Measurements from ENCODE around the gene YPEL2.

YPEL2 gene

GRCh38 chr17:59361916-59362810 lies 30.7 kb downstream of the YPEL2 start:
- Histone ChIP-seq H3K36me3 (replicated peaks in 1 of 2; ENCODE audit: control insufficient read depth in 2 of 2, insufficient read depth in 2 of 2, low read length in 2 of 2) (no peaks in the 10 kb centered on the region), H3K4ac (ENCODE audit: low read length) (no peak overlapping the region), H3K23ac (ENCODE audit: low read depth, low read length, poor library complexity) (no peak overlapping the region), H3K4me2 (ENCODE audit: insufficient read depth, low read length, poor library complexity, severe bottlenecking) (no peak overlapping the region), H2AFZ (ENCODE audit: low read length) (no peak overlapping the region), H3K27ac (replicated peaks; ENCODE audit: low read length) (no peak overlapping the region), H3K79me1 (ENCODE audit: low read depth, low read length) (no peaks in the 10 kb centered on the region), H3K9me3 (replicated peaks in 1 of 2; ENCODE audit: control insufficient read depth in 2 of 2, insufficient read depth in 1 of 2, low read depth in 1 of 2, low read length in 2 of 2) (peaks cover 0 to under 1% of the 10 kb centered on the region in 2 donors), H2BK5ac (ENCODE audit: low read length) (no peak overlapping the region), H2BK120ac (ENCODE audit: low read depth, low read length) (no peak overlapping the region), H4K91ac (ENCODE audit: low read depth, low read length, poor library complexity) (no peak overlapping the region), H2AK5ac (ENCODE audit: low read depth, low read length) (no peak overlapping the region), H4K8ac (ENCODE audit: low read depth, low read length) (no peak overlapping the region), H3K14ac (ENCODE audit: low read length) (no peak overlapping the region), H3K27me3 (ENCODE audit: control insufficient read depth in 3 of 3, insufficient read depth in 3 of 3, low read depth in 1 of 3, low read length in 3 of 3) (no peaks in the 10 kb centered on the region), H3K18ac (ENCODE audit: low read length) (no peak overlapping the region), H2BK12ac (ENCODE audit: low read length) (no peak overlapping the region), H3K9ac (ENCODE audit: low read depth, low read length, poor library complexity) (no peak overlapping the region), H3K4me3 (ENCODE audit: low read length in 2 of 2) (no peak overlapping the region), H2BK15ac (ENCODE audit: low read length) (no peak overlapping the region), H3K4me1 (ENCODE audit: control insufficient read depth in 2 of 2, insufficient read depth in 1 of 2, low read depth in 1 of 2, low read length in 2 of 2) (peaks cover 27 to 31% of the 10 kb centered on the region in 2 donors)
- DNase-seq (ENCODE audit: low spot score): no peak
- WGBS, 2 donors (ENCODE audit: extremely low coverage in 2 of 2, insufficient read length in 2 of 2, insufficient replicate concordance in 1 of 2): no CpG with 5 or more reads among the region's 7 CpGs

GRCh38 chr17:59362811-59363205 lies 31.4 kb downstream of the YPEL2 start:
- no peaks in the 10 kb centered on the region for H3K79me1 ChIP-seq (ENCODE audit: low read depth, low read length)
- no peak overlapping the region for H4K8ac ChIP-seq (ENCODE audit: low read depth, low read length)
- H2BK15ac ChIP-seq (ENCODE audit: low read length): no peak overlapping the region
- H3K36me3 ChIP-seq (replicated peaks in 1 of 2; ENCODE audit: control insufficient read depth in 2 of 2, insufficient read depth in 2 of 2, low read length in 2 of 2): no peaks in the 10 kb centered on the region
- peaks cover 33 to 37% of the 10 kb centered on the region in 2 donors for H3K4me1 ChIP-seq (ENCODE audit: control insufficient read depth in 2 of 2, insufficient read depth in 1 of 2, low read depth in 1 of 2, low read length in 2 of 2)
- no peak overlapping the region for H4K91ac ChIP-seq (ENCODE audit: low read depth, low read length, poor library complexity)
- no peak overlapping the region for H2BK5ac ChIP-seq (ENCODE audit: low read length)
- no peak overlapping the region for H2AFZ ChIP-seq (ENCODE audit: low read length)
- no peak overlapping the region for H2AK5ac ChIP-seq (ENCODE audit: low read depth, low read length)
- H2BK12ac ChIP-seq (ENCODE audit: low read length): no peak overlapping the region
- no peak overlapping the region for H3K23ac ChIP-seq (ENCODE audit: low read depth, low read length, poor library complexity)
- H3K27me3 ChIP-seq (ENCODE audit: control insufficient read depth in 3 of 3, insufficient read depth in 3 of 3, low read depth in 1 of 3, low read length in 3 of 3): no peaks in the 10 kb centered on the region
- WGBS, 2 donors (ENCODE audit: extremely low coverage in 2 of 2, insufficient read length in 2 of 2, insufficient replicate concordance in 1 of 2): no CpG with 5 or more reads among the region's 2 CpGs
- H3K9me3 ChIP-seq (replicated peaks in 1 of 2; ENCODE audit: control insufficient read depth in 2 of 2, insufficient read depth in 1 of 2, low read depth in 1 of 2, low read length in 2 of 2): no peaks in the 10 kb centered on the region
- no peak for DNase-seq (ENCODE audit: low spot score)
- no peak overlapping the region for H3K14ac ChIP-seq (ENCODE audit: low read length)
- H3K27ac ChIP-seq (replicated peaks; ENCODE audit: low read length): no peak overlapping the region
- H3K4ac ChIP-seq (ENCODE audit: low read length): no peak overlapping the region
- H3K9ac ChIP-seq (ENCODE audit: low read depth, low read length, poor library complexity): no peak overlapping the region
- H3K18ac ChIP-seq (ENCODE audit: low read length): no peak overlapping the region
- H3K4me3 ChIP-seq (ENCODE audit: low read length in 2 of 2): no peak overlapping the region
- H2BK120ac ChIP-seq (ENCODE audit: low read depth, low read length): no peak overlapping the region
- no peak overlapping the region for H3K4me2 ChIP-seq (ENCODE audit: insufficient read depth, low read length, poor library complexity, severe bottlenecking)

- H2AFZ ChIP-seq (ENCODE audit: low read length): no peak overlapping the region
- WGBS, 2 donors (ENCODE audit: extremely low coverage in 2 of 2, insufficient read length in 2 of 2, insufficient replicate concordance in 1 of 2): no CpG with 5 or more reads among the region's 4 CpGs
- no peak overlapping the region for H4K8ac ChIP-seq (ENCODE audit: low read depth, low read length)
- no peak overlapping the region for H3K23ac ChIP-seq (ENCODE audit: low read depth, low read length, poor library complexity)
- H3K27me3 ChIP-seq (ENCODE audit: control insufficient read depth in 3 of 3, insufficient read depth in 3 of 3, low read depth in 1 of 3, low read length in 3 of 3): no peaks in the 10 kb centered on the region
- no peak overlapping the region for H3K4ac ChIP-seq (ENCODE audit: low read length)
- peak overlapping the region; percentile 54 for H2AK5ac ChIP-seq (ENCODE audit: low read depth, low read length)
- no peak overlapping the region for H2BK120ac ChIP-seq (ENCODE audit: low read depth, low read length)
- peaks cover 0 to 4% of the 10 kb centered on the region in 2 donors for H3K9me3 ChIP-seq (replicated peaks in 1 of 2; ENCODE audit: control insufficient read depth in 2 of 2, insufficient read depth in 1 of 2, low read depth in 1 of 2, low read length in 2 of 2)
- peak overlapping the region; percentile 88 for H3K27ac ChIP-seq (replicated peaks; ENCODE audit: low read length)
- peak overlapping the region; percentile 54 for H3K9ac ChIP-seq (ENCODE audit: low read depth, low read length, poor library complexity)
- peaks cover 42 to 48% of the 10 kb centered on the region in 2 donors for H3K4me1 ChIP-seq (ENCODE audit: control insufficient read depth in 2 of 2, insufficient read depth in 1 of 2, low read depth in 1 of 2, low read length in 2 of 2)
- no peak overlapping the region for H2BK5ac ChIP-seq (ENCODE audit: low read length)
- peak overlapping the region; percentile 71 for H3K18ac ChIP-seq (ENCODE audit: low read length)
- H4K91ac ChIP-seq (ENCODE audit: low read depth, low read length, poor library complexity): no peak overlapping the region
- H2BK12ac ChIP-seq (ENCODE audit: low read length): no peak overlapping the region
- no peaks in the 10 kb centered on the region for H3K36me3 ChIP-seq (replicated peaks in 1 of 2; ENCODE audit: control insufficient read depth in 2 of 2, insufficient read depth in 2 of 2, low read length in 2 of 2)
- no peak overlapping the region for H2BK15ac ChIP-seq (ENCODE audit: low read length)
- no peaks in the 10 kb centered on the region for H3K79me1 ChIP-seq (ENCODE audit: low read depth, low read length)
- peak overlapping the region; percentile 53 for H3K4me2 ChIP-seq (ENCODE audit: insufficient read depth, low read length, poor library complexity, severe bottlenecking)
- no peak overlapping the region for H3K14ac ChIP-seq (ENCODE audit: low read length)
- peak; percentile 84 for DNase-seq (ENCODE audit: low spot score)
- no peak overlapping the region for H3K4me3 ChIP-seq (ENCODE audit: low read length in 2 of 2)
Observed at GRCh38 chr17:59365383-59365981, 34.0 kb downstream of the YPEL2 start.

GRCh38 chr17:59366040-59366757 lies 34.7 kb downstream of the YPEL2 start:
- Histone ChIP-seq H3K9ac (ENCODE audit: low read depth, low read length, poor library complexity) (no peak overlapping the region), H3K18ac (ENCODE audit: low read length) (peak overlapping the region; percentile 13), H3K23ac (ENCODE audit: low read depth, low read length, poor library complexity) (no peak overlapping the region), H3K4me2 (ENCODE audit: insufficient read depth, low read length, poor library complexity, severe bottlenecking) (peak overlapping the region; percentile 50), H2AFZ (ENCODE audit: low read length) (no peak overlapping the region), H4K91ac (ENCODE audit: low read depth, low read length, poor library complexity) (no peak overlapping the region), H3K79me1 (ENCODE audit: low read depth, low read length) (no peaks in the 10 kb centered on the region), H2BK12ac (ENCODE audit: low read length) (peak overlapping the region; percentile 5), H2BK15ac (ENCODE audit: low read length) (no peak overlapping the region), H3K9me3 (replicated peaks in 1 of 2; ENCODE audit: control insufficient read depth in 2 of 2, insufficient read depth in 1 of 2, low read depth in 1 of 2, low read length in 2 of 2) (peaks cover 0 to 4% of the 10 kb centered on the region in 2 donors), H3K27me3 (ENCODE audit: control insufficient read depth in 3 of 3, insufficient read depth in 3 of 3, low read depth in 1 of 3, low read length in 3 of 3) (no peaks in the 10 kb centered on the region), H3K4ac (ENCODE audit: low read length) (no peak overlapping the region), H2BK120ac (ENCODE audit: low read depth, low read length) (no peak overlapping the region), H3K14ac (ENCODE audit: low read length) (no peak overlapping the region), H3K36me3 (replicated peaks in 1 of 2; ENCODE audit: control insufficient read depth in 2 of 2, insufficient read depth in 2 of 2, low read length in 2 of 2) (no peaks in the 10 kb centered on the region), H2AK5ac (ENCODE audit: low read depth, low read length) (no peak overlapping the region), H3K4me1 (ENCODE audit: control insufficient read depth in 2 of 2, insufficient read depth in 1 of 2, low read depth in 1 of 2, low read length in 2 of 2) (peaks cover 47 to 55% of the 10 kb centered on the region in 2 donors), H3K4me3 (ENCODE audit: low read length in 2 of 2) (peak overlapping the region in 1 of 2 donors; percentile 3), H2BK5ac (ENCODE audit: low read length) (no peak overlapping the region), H4K8ac (ENCODE audit: low read depth, low read length) (no peak overlapping the region), H3K27ac (replicated peaks; ENCODE audit: low read length) (peak overlapping the region; percentile 88)
- WGBS, 2 donors (ENCODE audit: extremely low coverage in 2 of 2, insufficient read length in 2 of 2, insufficient replicate concordance in 1 of 2): no CpG with 5 or more reads among the region's 10 CpGs
- peak; percentile 69 for DNase-seq (ENCODE audit: low spot score)
